Posterior cingulate gyrus (tissue), 11 donors: Measurements from ENCODE around the gene AK8.
"Not testable (repeated sequence)": the region's sequence is repeated elsewhere in the genome, so short reads cannot be mapped to it uniquely, and the experiment has no call there.

ENCODE experiments used
- DNase-seq, 10 donors: peaks; one replicate each; pipeline versions ENCODE4 v3.0.0 to v3.0.0-alpha.2; 2020 to 2021; ENCODE audit warnings: mixed read lengths in 3 of 10
- intact Hi-C: fragments of 100-400 bp; cut with DNase I; formaldehyde crosslinking; loops from one replicate; pipeline ENCODE4 v1.15.1; 2023

The AK8 gene

DNA sequence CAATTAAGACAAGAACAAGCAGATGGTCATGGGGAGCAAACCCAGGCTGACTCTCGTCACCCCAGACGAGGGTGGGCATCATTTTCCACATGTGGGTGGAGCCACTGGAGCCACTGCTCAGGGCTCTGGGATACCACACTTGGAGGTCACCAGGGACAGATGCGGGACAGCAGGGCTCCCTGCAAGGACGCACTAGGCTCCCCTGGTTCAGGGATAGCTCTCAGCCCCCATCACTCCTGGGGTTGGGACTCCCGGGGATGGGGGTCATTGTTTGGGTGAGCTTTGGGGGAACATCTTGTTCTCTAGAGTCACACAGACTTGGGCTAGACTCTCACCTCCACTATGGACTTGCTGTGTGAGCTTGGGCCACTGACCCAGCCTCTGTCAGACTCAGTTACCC, 150.0 kb downstream of the AK8 start:
- intact Hi-C loops: no loop called here
- DNase-seq: peak in 2 of 10 donors; percentile 17 to 30

DNA sequence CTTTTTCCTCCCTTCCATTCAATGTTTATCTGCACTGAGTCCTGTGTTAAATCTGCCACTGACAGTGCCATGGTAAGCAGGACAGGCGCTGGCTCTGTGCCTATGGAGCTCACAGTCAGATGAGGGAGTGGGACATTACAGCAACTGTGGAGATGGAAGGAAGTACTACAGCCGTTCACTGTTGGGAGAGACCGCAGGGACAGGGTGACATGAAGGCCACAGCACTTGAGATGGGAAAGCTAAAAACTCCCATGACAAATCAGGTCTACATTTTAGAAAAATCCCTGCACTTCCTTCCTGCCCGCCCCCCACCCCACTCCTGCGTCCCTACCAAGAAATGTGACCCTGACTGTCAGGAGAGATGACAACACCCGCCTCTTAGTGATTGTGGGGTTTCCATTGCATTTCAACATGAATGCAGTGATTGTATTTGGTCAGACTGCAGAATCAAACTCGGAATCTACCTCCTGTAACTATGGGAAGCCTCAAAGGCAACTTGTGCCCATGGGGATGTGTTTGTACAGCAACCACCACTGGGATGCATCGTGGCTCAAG, 151.4 kb downstream of the AK8 start:
- peak in 1 of 10 donors; percentile 2 for DNase-seq
- intact Hi-C loops: no loop called here

DNA sequence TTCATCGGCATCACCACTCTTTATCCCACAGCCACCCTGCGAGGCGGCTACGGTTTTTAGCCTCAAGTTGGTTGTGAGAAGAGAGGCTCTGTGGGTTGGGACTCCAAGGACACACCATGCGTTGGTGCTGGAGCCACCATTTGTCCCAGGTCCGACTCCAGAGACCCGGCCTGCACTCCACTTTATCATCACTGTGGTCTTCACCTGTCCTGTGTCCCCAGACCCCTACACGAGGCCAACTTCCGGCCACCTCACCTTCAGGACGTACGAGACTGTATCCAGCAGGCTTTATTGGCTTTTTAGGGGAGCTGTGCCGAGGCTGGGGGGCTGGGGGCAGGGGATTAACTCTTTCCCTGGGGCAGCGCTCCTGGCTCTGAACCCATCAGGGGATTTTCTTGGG, 152.8 kb downstream of the AK8 start:
- DNase-seq: peak in 1 of 10 donors; percentile 80
- intact Hi-C loops: no loop called here

DNA sequence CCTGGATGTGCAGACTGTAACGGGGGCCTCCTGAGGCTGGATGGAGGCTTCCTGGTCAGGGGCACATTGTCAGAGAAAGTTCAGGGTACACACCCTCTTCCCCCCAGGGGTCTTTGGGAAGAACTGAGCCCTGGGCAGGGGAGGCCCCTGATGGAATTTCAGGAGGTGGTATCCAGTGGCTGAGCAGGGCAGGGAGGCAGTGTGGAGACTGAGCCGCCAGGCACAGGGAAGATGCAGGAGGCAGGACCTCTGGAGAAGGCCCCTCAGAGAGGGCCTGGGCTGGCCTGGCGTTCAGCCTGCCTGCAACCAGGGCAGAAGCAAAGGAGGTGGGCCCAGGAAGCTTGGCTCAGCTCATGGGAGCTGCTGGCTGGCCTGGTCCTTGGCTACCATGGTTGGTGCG, 154.3 kb downstream of the AK8 start:
- intact Hi-C loops: no loop called here

DNA sequence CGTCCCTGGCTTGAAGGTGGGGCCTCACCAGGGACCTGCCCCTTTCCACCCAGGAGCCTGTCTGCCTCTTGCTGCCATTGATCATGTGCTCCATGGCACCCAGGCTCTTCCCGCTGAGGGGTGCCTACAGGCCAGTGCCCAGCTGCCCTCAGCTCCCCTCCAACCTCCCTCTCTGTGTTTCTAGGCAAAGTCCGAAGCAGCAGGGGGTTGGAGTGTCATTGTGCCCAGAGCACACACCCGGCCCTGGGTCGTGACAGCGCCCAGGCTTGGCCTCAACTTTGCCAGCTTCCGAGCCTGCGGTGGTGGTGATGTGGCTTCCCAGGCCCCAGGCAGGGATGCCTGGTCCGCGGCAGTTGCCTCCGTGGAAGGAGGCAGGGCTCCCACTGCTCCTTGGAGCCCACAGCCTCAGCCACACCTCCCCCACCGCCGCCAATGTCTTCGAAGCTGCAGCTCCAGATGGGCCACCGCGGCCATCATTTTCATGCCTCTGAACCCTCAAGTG, 155.5 kb downstream of the AK8 start:
- DNase-seq: no peak
- intact Hi-C loops: no loop called here

More for the DNA sequence above, 154.3 kb downstream of the AK8 start:
- no peak for DNase-seq

DNA sequence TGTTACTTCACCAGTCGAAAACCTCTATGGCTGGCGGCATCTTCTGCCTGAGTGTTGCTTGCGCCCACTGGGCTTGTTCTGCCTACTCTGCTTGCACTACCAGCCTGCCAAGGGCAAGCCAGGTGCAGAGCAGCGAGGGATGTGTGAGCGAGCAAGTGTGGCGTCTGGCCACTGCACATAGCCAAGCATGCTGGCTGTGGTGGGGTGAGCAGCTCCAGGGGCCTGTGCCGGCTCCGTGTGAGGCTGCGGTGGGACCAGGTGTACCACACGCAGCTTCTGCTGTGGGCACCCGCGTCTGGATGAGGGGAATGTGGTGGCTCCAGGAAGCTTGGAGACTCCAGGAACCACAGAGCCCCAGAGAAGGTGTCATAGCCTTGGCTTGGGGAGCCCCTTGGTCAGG, 156.4 kb downstream of the AK8 start:
- DNase-seq: no peak
- intact Hi-C loops: no loop called here

GRCh38 chr9:132718381-132718928, 159.6 kb downstream of the AK8 start:
- intact Hi-C loops, DNase-seq: not testable (repeated sequence)

DNA sequence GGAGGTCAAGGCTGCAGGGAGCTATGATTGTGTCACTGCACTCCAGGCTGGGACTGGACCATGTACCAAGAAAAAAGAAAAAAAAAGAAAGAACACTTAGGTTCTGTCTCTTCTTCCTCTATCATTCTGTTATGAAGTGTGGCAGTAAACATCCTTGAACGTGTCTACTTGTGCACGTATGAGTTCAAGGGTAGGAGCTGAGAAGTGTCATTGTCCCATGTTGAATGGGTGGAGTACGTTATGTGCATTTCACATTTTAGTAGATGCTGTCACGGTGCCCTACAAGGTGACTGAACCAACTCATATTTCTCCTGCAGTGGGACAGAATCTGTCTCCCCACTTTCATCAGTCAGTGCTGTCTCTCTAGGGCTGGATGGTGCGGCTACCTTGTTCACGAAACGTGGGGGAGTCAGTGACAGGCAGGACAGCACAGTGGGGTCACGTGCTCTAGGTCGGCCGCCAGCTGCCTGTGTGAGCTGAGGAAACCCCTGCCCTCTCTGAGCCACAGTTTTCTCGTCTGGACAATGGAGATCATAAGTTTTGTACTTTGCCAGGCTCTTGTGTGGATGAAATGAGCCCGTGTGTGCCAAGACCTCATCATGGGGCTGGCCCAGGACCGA, 160.6 kb downstream of the AK8 start:
- intact Hi-C loops: no loop called here
- DNase-seq: no peak

DNA sequence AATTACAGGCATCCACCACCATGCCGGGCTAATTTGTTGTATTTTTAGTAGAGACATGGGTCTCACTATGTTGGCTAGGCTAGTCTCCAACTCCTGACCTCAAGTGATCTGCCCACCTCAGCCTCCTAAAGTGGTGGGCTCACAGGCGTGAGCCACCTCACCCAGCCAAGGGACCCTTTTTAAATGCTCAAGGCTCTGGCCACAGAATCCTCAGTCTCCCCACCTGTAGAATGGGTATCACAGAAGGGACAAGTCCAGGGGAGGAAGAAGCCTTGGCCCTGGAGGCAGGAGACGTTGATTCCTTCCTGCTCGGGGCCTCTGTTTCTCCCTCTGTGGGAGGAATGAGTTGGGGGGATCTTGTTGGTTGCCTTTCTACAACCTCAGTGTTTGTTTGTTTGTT, 162.1 kb downstream of the AK8 start:
- intact Hi-C loops: no loop called here
- DNase-seq: no peak

DNA sequence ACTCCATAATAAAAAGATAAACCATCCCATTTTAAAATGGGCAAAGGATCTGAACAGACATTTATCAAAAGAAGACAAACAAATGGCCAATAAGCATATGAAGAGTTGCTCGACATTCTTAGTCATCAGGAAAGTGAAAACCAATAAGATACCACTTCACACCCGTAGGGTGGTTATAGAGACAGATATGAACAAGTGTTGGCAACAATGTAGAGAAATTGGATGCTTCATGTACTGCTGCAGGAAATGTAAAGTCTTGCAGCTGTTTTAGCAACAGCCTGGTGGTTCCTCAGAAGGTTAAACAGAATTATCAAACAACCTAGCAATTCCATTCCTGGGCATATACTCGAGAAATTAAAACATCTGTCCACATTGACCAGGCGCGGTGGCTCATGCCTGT, 165.3 kb downstream of the AK8 start:
- DNase-seq: no peak
- intact Hi-C loops: no loop called here

DNA sequence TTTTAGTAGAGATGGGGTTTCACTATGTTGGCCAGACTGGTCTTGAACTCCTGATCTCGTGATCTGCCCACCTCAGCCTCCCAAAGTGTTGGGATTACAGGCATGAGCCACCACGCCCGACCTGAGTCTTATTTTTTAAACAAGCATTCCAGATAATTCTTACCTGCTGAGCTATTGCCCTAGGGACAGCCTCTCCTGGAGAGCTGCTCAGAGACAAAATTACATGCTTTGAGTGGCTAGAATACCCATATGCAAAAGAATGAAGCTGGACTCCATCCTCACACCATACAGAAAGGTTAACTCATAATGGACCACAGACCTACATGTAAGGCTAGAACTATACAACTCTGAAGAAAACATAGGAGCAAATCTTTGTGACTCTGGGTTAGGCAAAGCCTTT, 166.2 kb downstream of the AK8 start:
- intact Hi-C loops: no loop called here
- no peak for DNase-seq

- DNase-seq, intact Hi-C loops: not testable (repeated sequence)
Observed at GRCh38 chr9:132711152-132711551, 166.9 kb downstream of the AK8 start.

- DNase-seq: no peak
- intact Hi-C loops: no loop called here
Observed at GRCh38 chr9:132710333-132710732, 167.8 kb downstream of the AK8 start.

GRCh38 chr9:132708769-132709430, 169.2 kb downstream of the AK8 start:
- intact Hi-C loops: no loop called here
- no peak for DNase-seq

GRCh38 chr9:132708239-132708638, 169.8 kb downstream of the AK8 start:
- no peak for DNase-seq

DNA sequence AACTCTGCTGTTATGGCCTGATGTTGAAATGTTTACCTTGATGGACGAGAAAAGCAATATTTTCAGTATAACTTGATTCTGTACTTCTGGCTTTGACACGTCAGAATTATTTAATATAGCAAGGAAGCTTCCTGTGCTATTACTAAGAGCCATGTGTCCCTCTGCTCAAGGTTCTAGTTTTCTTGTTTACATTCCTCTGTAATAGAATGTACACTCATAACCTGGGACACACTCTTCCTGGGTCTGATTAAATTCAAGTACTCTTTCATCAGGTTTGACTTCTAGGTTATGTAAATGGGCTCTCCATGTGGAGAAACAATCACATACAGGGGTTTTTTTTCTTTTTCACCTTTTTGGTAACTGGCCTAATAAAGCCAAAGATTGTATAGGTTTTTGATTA, 174.7 kb downstream of the AK8 start:
- no peak for DNase-seq
- intact Hi-C loops: no loop called here

More at GRCh38 chr9:132708239-132708638, 169.8 kb downstream of the AK8 start:
- intact Hi-C loops: no loop called here

DNA sequence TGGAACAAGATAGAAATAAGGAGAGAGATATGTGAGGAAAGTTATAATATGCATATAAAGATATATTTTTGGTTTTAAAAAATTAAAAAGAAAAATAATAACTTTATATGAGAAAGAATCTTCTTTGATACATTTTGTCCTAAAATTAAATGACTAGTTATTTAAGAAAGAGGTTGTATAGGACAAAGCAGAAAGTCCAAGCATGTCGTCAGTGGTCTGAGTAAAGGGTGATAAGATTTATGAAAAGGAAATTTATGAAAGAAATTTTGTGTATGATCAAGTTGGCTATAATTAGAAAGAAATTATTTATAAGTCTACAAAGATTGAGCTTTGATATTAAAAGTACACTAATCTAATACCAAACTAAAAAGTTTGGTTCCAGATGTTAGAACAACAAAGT, 175.8 kb downstream of the AK8 start:
- no peak for DNase-seq
- intact Hi-C loops: no loop called here

DNA sequence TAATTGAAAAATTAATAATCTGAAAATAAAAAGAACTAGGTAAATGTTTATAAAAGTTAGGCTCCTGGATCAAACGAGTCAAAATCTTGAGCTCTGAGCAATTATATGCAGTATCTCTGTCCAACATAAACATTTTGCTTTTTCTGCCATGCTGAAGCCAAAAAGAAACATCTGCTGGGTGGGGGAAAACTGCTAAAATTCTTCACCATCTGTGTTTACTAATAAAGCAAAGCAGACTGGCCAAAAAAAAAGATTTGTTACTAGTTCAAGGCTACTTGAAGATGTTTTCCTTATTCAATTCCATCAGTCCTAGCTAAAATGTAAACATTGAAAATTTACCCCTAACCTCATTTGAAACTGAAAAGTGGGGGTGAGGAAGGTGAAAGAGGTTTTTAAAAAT, 178.1 kb downstream of the AK8 start:
- intact Hi-C loops: no loop called here
- no peak for DNase-seq

DNA sequence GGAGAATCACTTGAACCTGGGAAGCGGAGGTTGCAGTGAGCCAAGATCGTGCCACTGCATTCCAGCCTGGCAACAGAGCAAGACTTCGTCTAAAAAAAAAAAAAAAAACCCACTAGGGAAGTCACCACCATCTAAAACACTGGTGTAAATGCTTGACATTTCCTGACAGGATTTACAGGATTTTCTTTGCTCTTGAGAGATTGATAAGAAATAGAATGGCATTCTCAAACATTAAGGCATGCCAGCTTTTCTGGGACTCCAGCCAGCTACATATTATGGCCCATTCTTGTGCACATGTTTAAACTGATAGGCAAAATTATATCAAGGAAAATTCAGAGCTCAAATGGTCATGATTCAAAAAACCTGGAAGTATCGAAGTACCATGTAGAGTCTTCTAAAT, 179.1 kb downstream of the AK8 start:
- DNase-seq: no peak
- intact Hi-C loops: no loop called here

- DNase-seq: no peak
- intact Hi-C loops: no loop called here
Observed at GRCh38 chr9:132697230-132697629, 180.9 kb downstream of the AK8 start.

GRCh38 chr9:132694144-132694543, 183.9 kb downstream of the AK8 start:
- intact Hi-C loops: no loop called here

GRCh38 chr9:132690696-132691095, 187.4 kb downstream of the AK8 start:
- no peak for DNase-seq
- intact Hi-C loops: no loop called here

More at GRCh38 chr9:132694144-132694543, 183.9 kb downstream of the AK8 start:
- no peak for DNase-seq
